SU-DHL-6 (cell line): ENCODE results near the gene SWT1.

Experiments used
- H2AFZ ChIP-seq: fragments of 200-600 bp; sonication (generic); 2 replicates; pipeline ENCODE4 v1.6.1; 2014; ENCODE audit warnings: low read depth, mild to moderate bottlenecking, moderate library complexity, mixed read lengths, antibody characterized with exemption, low read length; ENCODE audit not compliant: severe bottlenecking
- H3F3A ChIP-seq: fragments of 200-600 bp; shearing (Covaris generic); 2 replicates; pipeline ENCODE4 v1.6.0; 2016; ENCODE audit warnings: antibody characterized with exemption, mild to moderate bottlenecking; ENCODE audit not compliant: insufficient read depth
- H3K27ac ChIP-seq: fragments of 200-600 bp; sonication (generic); 2 replicates; pipeline ENCODE4 v1.5.1; 2016; ENCODE audit warnings: low read depth, mild to moderate bottlenecking, low read length, moderate library complexity, mixed read lengths
- H3K27me3 ChIP-seq: fragments of 200-600 bp; sonication (generic), shearing (Covaris generic); 2 replicates; pipeline ENCODE4 v1.6.0; 2014; ENCODE audit warnings: mild to moderate bottlenecking, low read length
- H3K36me3 ChIP-seq: fragments of 200-600 bp; sonication (generic); 2 replicates; pipeline ENCODE4 v1.6.1; 2014; ENCODE audit warnings: mild to moderate bottlenecking, low read length, mixed read lengths
- H3K4me2 ChIP-seq: fragments of 300-600, 200-600 bp; shearing (Covaris generic), sonication (generic); 2 replicates; pipeline ENCODE4 v1.6.0; 2014; ENCODE audit warnings: low read length, low read depth, mild to moderate bottlenecking; ENCODE audit not compliant: poor library complexity, severe bottlenecking
- H3K4me3 ChIP-seq: fragments of 200-600 bp; sonication (generic); 2 replicates; pipeline ENCODE4 v1.5.1; 2014; ENCODE audit warnings: antibody characterized with exemption, low read length, mild to moderate bottlenecking, mixed read lengths; ENCODE audit not compliant: insufficient read depth, poor library complexity, severe bottlenecking
- H3K79me2 ChIP-seq: fragments of 200-600 bp; sonication (generic); 2 replicates; pipeline ENCODE4 v1.6.1; 2014; ENCODE audit warnings: mild to moderate bottlenecking, low read length, moderate library complexity; ENCODE audit not compliant: insufficient read depth
- H3K9ac ChIP-seq: fragments of 200-600 bp; sonication (generic); 2 replicates; pipeline ENCODE4 v1.7.0; 2014; ENCODE audit warnings: mild to moderate bottlenecking, low read length
- H3K9me2 ChIP-seq: fragments of 200-600 bp; sonication (generic); replicated peaks from 2 replicates; pipeline ENCODE4 v1.6.1; 2014; ENCODE audit warnings: low read length; ENCODE audit not compliant: insufficient read depth
- H3K9me3 ChIP-seq: fragments of 200-600 bp; sonication (generic); 2 replicates; pipeline ENCODE4 v1.6.1; 2014; ENCODE audit warnings: low read length, mixed read lengths; ENCODE audit not compliant: insufficient read depth
- H4K20me1 ChIP-seq: fragments of 200-600 bp; sonication (generic); 2 replicates; pipeline ENCODE4 v1.6.1; 2014; ENCODE audit warnings: low read depth, mild to moderate bottlenecking, antibody characterized with exemption, low read length, moderate library complexity, mixed read lengths
- CTCF ChIP-seq: fragments of 200-600 bp; sonication (generic); IDR thresholded peaks from one replicate; pipeline ENCODE4 v1.5.1; 2017; ENCODE audit warnings: antibody characterized with exemption, mild to moderate bottlenecking, low read length, moderate library complexity; ENCODE audit not compliant: insufficient read depth, poor library complexity, severe bottlenecking
- EZH2phosphoT487 ChIP-seq: fragments of 200-600 bp; sonication (generic), shearing (Covaris generic); conservative IDR thresholded peaks from 2 replicates; pipeline ENCODE4 v1.6.1; 2018; ENCODE audit warnings: mild to moderate bottlenecking, antibody characterized with exemption, low read length, moderate library complexity, mixed read lengths

Gene SWT1

GRCh38 chr1:185200889-185201288, 43.9 kb downstream of the SWT1 start:
- no peaks in the 10 kb centered on the region for H3K9me3 ChIP-seq
- no peaks in the 10 kb centered on the region for H3F3A ChIP-seq
- no peaks in the 10 kb centered on the region for H3K36me3 ChIP-seq

GRCh38 chr1:185207170-185207569, 50.2 kb downstream of the SWT1 start:
- no peaks in the 10 kb centered on the region for H3K79me2 ChIP-seq
- TF ChIP-seq CTCF (no peak), EZH2phosphoT487 (no peak)
- H3F3A ChIP-seq = no peaks in the 10 kb centered on the region
- no peak overlapping the region for H2AFZ ChIP-seq
- H3K4me2 ChIP-seq = no peak overlapping the region
- no peaks in the 10 kb centered on the region for H4K20me1 ChIP-seq
- no peaks in the 10 kb centered on the region for H3K9me3 ChIP-seq
- H3K36me3 ChIP-seq = no peaks in the 10 kb centered on the region
- H3K27ac ChIP-seq = no peak overlapping the region
- H3K4me3 ChIP-seq = no peak overlapping the region
- H3K27me3 ChIP-seq = no peaks in the 10 kb centered on the region
- H3K9ac ChIP-seq = no peak overlapping the region
- no peaks in the 10 kb centered on the region for H3K9me2 ChIP-seq

More at GRCh38 chr1:185200889-185201288, 43.9 kb downstream of the SWT1 start:
- no peak overlapping the region for H3K4me2 ChIP-seq
- TF ChIP-seq EZH2phosphoT487 (no peak), CTCF (no peak)
- no peak overlapping the region for H2AFZ ChIP-seq
- no peaks in the 10 kb centered on the region for H4K20me1 ChIP-seq
- no peaks in the 10 kb centered on the region for H3K9me2 ChIP-seq
- no peaks in the 10 kb centered on the region for H3K79me2 ChIP-seq
- no peak overlapping the region for H3K9ac ChIP-seq
- no peaks in the 10 kb centered on the region for H3K27me3 ChIP-seq
- no peak overlapping the region for H3K27ac ChIP-seq
- no peak overlapping the region for H3K4me3 ChIP-seq

GRCh38 chr1:185207980-185208602, 51.1 kb downstream of the SWT1 start:
- no peak overlapping the region for H3K9ac ChIP-seq

More at GRCh38 chr1:185207980-185208602, 51.1 kb downstream of the SWT1 start:
- H3K9me2 ChIP-seq = no peaks in the 10 kb centered on the region
- H3K36me3 ChIP-seq = no peaks in the 10 kb centered on the region
- no peaks in the 10 kb centered on the region for H3K79me2 ChIP-seq
- H3K4me3 ChIP-seq = no peak overlapping the region
- H3K27me3 ChIP-seq = no peaks in the 10 kb centered on the region
- H3F3A ChIP-seq = peaks cover 1% of the 10 kb centered on the region; the same call in 1 of the 2 replicates
- no peaks in the 10 kb centered on the region for H4K20me1 ChIP-seq
- H3K9me3 ChIP-seq = no peaks in the 10 kb centered on the region
- H3K27ac ChIP-seq = no peak overlapping the region
- TF ChIP-seq CTCF (no peak), EZH2phosphoT487 (no peak)
- H3K4me2 ChIP-seq = no peak overlapping the region
- H2AFZ ChIP-seq = no peak overlapping the region
